OCI-LY7 (cell line): ENCODE measurements around the gene SF3A1.

ENCODE experiments used
- EZH2phosphoT487 ChIP-seq: fragments of 200-600 bp; sonication (generic); IDR thresholded peaks from 2 replicates; pipeline ENCODE4 v1.6.1; 2018; ENCODE audit warnings: low read depth, borderline replicate concordance, mild to moderate bottlenecking, mixed run types, antibody characterized with exemption, low read length, moderate library complexity, mixed read lengths
- TF ChIP-seq, protein P1 (sequence below): fragments of 200-600 bp; sonication (generic); conservative IDR thresholded peaks from 2 replicates; pipeline ENCODE4 v1.5.1; 2014; ENCODE audit warnings: mild to moderate bottlenecking, antibody characterized with exemption, low read length, moderate library complexity, mixed read lengths

DNA sequence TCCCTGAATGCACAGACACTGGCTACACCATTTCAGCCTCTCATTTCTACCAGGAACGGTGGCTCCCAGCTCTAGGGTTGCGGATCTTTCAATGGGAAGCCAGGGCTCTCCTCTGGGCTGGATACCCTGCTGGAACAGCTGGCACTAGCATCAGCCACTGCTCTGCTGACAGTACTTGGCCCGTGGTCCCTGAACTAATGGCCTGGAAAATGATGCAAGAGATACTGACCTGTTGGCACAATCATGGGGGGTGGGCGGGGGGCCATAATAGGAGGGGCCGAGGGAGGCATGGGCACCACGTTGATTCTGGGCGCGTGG lies 19.3 kb downstream of the SF3A1 start:
- TF ChIP-seq, protein P1, sequence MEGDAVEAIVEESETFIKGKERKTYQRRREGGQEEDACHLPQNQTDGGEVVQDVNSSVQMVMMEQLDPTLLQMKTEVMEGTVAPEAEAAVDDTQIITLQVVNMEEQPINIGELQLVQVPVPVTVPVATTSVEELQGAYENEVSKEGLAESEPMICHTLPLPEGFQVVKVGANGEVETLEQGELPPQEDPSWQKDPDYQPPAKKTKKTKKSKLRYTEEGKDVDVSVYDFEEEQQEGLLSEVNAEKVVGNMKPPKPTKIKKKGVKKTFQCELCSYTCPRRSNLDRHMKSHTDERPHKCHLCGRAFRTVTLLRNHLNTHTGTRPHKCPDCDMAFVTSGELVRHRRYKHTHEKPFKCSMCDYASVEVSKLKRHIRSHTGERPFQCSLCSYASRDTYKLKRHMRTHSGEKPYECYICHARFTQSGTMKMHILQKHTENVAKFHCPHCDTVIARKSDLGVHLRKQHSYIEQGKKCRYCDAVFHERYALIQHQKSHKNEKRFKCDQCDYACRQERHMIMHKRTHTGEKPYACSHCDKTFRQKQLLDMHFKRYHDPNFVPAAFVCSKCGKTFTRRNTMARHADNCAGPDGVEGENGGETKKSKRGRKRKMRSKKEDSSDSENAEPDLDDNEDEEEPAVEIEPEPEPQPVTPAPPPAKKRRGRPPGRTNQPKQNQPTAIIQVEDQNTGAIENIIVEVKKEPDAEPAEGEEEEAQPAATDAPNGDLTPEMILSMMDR, result no peak
- no peak for TF ChIP-seq EZH2phosphoT487
